ENCODE data around the gene OR6Q1. TPM values are rescaled to one million over a fixed set of nuclear protein-coding genes. Genes with fewer than 3 reads are reported as not detected.

OR6Q1 gene
- total and polyA plus RNA-seq, 2 of the 13 experiments (the other 11 are each of a cell fraction or from before 2014, with no cell fraction given): not detected

DNA sequence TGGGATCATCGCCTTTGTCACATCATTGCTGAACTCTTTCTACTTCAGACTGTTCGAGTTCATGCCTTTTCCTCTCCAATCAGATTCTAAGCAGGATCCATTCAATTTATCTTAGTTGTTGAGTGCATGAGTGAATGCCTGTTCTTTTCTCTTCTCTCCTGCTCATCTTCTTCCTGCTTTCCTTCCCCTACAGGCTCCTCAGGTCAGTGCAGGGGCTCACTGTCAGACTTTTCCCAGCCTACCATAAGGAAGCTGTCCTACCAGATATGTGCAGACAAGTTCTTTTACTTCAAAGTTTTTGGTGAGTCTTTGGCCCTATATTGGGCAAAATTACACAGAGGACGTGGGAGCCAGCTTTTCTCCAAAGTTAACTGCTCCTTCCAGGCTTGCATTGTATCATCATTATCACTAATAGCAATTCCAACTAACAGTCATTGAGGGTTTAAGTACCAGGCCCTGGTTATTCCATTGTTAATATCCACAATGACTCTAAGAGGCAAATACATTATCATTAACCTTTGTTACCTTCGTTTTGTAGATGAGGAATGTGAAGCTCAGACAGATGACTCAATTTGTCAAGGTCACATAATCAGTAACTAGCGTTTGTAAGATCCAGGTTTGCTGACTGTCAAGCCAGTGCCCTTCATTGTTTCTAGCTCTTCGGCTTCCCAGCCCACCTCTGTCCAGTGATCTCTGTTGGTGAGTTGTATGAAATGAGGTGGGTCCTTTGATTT lies 30.4 kb downstream of the OR6Q1 start (continued):
- TF ChIP-seq, protein P1, sequence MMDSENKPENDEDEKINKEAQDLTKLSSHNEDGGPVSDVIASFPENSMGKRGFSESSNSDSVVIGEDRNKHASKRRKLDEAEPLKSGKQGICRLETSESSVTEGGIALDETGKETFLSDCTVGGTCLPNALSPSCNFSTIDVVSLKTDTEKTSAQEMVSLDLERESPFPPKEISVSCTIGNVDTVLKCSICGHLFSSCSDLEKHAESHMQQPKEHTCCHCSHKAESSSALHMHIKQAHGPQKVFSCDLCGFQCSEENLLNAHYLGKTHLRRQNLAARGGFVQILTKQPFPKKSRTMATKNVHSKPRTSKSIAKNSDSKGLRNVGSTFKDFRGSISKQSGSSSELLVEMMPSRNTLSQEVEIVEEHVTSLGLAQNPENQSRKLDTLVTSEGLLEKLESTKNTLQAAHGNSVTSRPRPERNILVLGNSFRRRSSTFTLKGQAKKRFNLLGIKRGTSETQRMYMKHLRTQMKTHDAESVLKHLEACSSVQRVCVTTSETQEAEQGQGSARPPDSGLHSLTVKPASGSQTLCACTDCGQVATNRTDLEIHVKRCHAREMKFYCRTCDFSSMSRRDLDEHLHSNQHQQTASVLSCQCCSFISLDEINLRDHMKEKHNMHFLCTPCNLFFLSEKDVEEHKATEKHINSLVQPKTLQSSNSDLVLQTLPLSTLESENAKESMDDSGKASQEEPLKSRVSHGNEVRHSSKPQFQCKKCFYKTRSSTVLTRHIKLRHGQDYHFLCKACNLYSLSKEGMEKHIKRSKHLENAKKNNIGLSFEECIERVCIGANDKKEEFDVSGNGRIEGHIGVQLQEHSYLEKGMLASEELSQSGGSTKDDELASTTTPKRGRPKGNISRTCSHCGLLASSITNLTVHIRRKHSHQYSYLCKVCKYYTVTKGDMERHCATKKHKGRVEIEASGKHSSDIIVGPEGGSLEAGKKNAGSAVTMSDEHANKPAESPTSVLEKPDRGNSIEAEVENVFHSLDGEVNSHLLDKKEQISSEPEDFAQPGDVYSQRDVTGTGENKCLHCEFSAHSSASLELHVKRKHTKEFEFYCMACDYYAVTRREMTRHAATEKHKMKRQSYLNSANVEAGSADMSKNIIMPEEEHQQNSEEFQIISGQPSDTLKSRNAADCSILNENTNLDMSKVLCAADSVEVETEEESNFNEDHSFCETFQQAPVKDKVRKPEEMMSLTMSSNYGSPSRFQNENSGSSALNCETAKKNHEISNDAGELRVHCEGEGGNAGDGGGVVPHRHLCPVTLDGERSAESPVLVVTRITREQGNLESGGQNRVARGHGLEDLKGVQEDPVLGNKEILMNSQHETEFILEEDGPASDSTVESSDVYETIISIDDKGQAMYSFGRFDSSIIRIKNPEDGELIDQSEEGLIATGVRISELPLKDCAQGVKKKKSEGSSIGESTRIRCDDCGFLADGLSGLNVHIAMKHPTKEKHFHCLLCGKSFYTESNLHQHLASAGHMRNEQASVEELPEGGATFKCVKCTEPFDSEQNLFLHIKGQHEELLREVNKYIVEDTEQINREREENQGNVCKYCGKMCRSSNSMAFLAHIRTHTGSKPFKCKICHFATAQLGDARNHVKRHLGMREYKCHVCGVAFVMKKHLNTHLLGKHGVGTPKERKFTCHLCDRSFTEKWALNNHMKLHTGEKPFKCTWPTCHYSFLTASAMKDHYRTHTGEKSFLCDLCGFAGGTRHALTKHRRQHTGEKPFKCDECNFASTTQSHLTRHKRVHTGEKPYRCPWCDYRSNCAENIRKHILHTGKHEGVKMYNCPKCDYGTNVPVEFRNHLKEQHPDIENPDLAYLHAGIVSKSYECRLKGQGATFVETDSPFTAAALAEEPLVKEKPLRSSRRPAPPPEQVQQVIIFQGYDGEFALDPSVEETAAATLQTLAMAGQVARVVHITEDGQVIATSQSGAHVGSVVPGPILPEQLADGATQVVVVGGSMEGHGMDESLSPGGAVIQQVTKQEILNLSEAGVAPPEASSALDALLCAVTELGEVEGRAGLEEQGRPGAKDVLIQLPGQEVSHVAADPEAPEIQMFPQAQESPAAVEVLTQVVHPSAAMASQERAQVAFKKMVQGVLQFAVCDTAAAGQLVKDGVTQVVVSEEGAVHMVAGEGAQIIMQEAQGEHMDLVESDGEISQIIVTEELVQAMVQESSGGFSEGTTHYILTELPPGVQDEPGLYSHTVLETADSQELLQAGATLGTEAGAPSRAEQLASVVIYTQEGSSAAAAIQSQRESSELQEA (CRISPR knock-in tag; IDR thresholded peaks at IDR 0.05; ENCODE audit: not compliant biosample characterization): no peak
- TF ChIP-seq DNMT1 (CRISPR knock-in tag; IDR thresholded peaks at IDR 0.05): no peak
- no peak for TF ChIP-seq POLR2AphosphoS5 (IDR thresholded peaks at IDR 0.05; ENCODE audit: low read depth, low read length)
- TF ChIP-seq, protein P2, sequence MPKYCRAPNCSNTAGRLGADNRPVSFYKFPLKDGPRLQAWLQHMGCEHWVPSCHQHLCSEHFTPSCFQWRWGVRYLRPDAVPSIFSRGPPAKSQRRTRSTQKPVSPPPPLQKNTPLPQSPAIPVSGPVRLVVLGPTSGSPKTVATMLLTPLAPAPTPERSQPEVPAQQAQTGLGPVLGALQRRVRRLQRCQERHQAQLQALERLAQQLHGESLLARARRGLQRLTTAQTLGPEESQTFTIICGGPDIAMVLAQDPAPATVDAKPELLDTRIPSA (CRISPR knock-in tag; IDR thresholded peaks at IDR 0.05; ENCODE audit: borderline replicate concordance): no peak
- no peak for TF ChIP-seq KDM1A (CRISPR knock-in tag; IDR thresholded peaks at IDR 0.05)
- TF ChIP-seq ZIK1 (CRISPR knock-in tag; IDR thresholded peaks at IDR 0.05; ENCODE audit: borderline replicate concordance, low read depth): no peak
- no peak for TF ChIP-seq NKX3-1 (CRISPR knock-in tag; IDR thresholded peaks at IDR 0.05)
- TF ChIP-seq CBX2 (IDR thresholded peaks at IDR 0.05; ENCODE audit: low read depth, low read length): no peak
- no peak for TF ChIP-seq CBX2 (CRISPR knock-in tag; IDR thresholded peaks at IDR 0.05; ENCODE audit: low read depth)
- no peak for TF ChIP-seq AHR (CRISPR knock-in tag; IDR thresholded peaks at IDR 0.05)
- TF ChIP-seq PCBP2 (optimal IDR thresholded peaks at IDR 0.05; ENCODE audit: low read depth, low read length, poor library complexity, severe bottlenecking): no peak
- TF ChIP-seq GZF1 (CRISPR knock-in tag; IDR thresholded peaks at IDR 0.05): no peak
- 0 out of 2 replicates have a peak, but pooled peaks have one; percentile 50 for TF ChIP-seq TOE1 (CRISPR knock-in tag; IDR thresholded peaks at IDR 0.05)
- peak; percentile 81 for TF ChIP-seq TEAD3 (CRISPR knock-in tag; optimal IDR thresholded peaks at IDR 0.05; ENCODE audit: borderline replicate concordance)
- TF ChIP-seq, protein P3, sequence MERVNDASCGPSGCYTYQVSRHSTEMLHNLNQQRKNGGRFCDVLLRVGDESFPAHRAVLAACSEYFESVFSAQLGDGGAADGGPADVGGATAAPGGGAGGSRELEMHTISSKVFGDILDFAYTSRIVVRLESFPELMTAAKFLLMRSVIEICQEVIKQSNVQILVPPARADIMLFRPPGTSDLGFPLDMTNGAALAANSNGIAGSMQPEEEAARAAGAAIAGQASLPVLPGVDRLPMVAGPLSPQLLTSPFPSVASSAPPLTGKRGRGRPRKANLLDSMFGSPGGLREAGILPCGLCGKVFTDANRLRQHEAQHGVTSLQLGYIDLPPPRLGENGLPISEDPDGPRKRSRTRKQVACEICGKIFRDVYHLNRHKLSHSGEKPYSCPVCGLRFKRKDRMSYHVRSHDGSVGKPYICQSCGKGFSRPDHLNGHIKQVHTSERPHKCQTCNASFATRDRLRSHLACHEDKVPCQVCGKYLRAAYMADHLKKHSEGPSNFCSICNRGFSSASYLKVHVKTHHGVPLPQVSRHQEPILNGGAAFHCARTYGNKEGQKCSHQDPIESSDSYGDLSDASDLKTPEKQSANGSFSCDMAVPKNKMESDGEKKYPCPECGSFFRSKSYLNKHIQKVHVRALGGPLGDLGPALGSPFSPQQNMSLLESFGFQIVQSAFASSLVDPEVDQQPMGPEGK (CRISPR knock-in tag; IDR thresholded peaks at IDR 0.05): no peak
- TF ChIP-seq SAP130 (CRISPR knock-in tag; IDR thresholded peaks at IDR 0.05; ENCODE audit: low read depth): peak; percentile 78
- peak; percentile 98 for TF ChIP-seq SOX5 (CRISPR knock-in tag; IDR thresholded peaks at IDR 0.05; ENCODE audit: borderline replicate concordance)
- TF ChIP-seq KLF6 (CRISPR knock-in tag; IDR thresholded peaks at IDR 0.05): no peak
- TF ChIP-seq MATR3 (CRISPR knock-in tag; IDR thresholded peaks at IDR 0.05): no peak
- no peak for TF ChIP-seq ZNF101 (CRISPR knock-in tag; IDR thresholded peaks at IDR 0.05; ENCODE audit: borderline replicate concordance, low read depth)
- no peak for TF ChIP-seq NFRKB (IDR thresholded peaks at IDR 0.05)
- no peak for TF ChIP-seq ZSCAN25 (CRISPR knock-in tag; IDR thresholded peaks at IDR 0.05)
